Bone marrow (tissue), 2 donors: ENCODE results near the gene RNU6-9.
"Not testable (repeated sequence)": the region's sequence is repeated elsewhere in the genome, so short reads cannot be mapped to it uniquely, and the experiment has no call there.

Experiments used
- DNase-seq, 2 donors: peaks; one replicate each; lab custom pipeline; 2025; lab: John Stamatoyannopoulos, UW

RNU6-9 gene

DNA sequence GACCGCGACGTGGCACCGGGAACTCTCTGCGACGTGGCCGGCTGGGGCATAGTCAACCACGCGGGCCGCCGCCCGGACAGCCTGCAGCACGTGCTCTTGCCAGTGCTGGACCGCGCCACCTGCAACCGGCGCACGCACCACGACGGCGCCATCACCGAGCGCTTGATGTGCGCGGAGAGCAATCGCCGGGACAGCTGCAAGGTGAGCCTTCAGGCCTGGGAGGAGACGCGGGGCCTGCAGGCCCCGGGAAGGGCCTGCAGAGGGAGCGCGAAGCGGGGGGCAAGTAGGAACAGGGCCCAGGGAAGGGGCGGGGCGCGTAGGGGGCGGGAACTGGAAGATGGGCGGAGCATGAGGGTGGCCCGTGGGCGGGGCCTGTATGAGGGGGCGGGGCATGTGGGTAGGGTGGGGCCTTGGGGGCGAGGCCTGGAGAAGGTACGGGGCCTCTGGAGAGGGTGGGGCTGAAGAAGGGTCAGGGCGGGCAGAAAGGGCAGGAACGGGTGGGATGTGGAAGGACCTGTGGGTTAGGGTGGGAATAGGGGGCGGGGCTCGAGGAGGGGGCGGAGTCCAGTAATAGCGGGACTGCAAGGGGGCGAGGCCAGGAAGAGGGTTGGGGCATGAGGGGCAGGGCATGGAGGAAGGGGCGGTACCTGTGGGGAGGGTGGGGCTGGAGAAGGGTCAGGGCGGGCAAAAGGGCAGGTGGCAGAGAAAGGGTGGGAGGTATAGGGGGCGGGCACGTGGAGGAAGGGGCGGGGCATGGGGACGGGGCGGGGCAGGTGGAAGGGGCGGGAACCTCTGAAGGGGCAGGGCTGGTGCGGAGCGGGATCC lies 31.3 kb upstream of the RNU6-9 start:
- DNase-seq: peak; percentile 32 to 64

DNA sequence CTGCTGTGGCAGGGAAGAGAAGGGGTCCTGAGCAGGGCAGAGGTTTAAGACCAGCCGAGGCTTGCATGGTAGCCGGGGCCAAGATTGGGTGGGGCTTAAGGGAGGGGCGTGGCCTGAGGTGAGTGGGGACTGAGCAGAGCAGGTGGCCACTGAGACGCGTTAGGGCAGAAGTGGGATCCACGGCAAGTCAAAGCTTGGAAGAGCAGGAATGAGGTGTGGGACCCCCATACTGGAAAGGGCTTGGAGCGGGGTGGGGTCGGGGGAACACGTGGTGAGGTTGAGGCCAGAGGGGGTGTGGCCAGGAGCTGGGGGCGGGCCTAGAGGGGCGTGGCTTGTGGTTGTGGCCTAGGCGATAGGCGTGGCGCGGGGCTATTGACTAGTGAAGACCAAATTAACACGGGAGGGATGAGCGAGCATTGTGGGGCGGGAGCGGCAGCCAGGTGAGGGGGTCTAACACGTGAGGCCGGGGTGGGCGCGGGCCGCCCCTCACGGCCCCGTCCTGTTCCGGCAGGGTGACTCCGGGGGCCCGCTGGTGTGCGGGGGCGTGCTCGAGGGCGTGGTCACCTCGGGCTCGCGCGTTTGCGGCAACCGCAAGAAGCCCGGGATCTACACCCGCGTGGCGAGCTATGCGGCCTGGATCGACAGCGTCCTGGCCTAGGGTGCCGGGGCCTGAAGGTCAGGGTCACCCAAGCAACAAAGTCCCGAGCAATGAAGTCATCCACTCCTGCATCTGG lies 30.5 kb upstream of the RNU6-9 start:
- DNase-seq: peak in 1 of 2 donors; percentile 48

DNA sequence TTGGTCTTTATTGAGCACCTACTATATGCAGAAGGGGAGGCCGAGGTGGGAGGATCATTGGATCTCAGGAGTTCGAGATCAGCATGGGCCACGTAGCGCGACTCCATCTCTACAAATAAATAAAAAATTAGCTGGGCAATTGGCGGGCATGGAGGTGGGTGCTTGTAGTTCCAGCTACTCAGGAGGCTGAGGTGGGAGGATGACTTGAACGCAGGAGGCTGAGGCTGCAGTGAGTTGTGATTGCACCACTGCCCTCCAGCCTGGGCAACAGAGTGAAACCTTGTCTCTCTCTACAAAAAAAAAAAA lies 30.0 kb upstream of the RNU6-9 start:
- DNase-seq: no peak

DNA sequence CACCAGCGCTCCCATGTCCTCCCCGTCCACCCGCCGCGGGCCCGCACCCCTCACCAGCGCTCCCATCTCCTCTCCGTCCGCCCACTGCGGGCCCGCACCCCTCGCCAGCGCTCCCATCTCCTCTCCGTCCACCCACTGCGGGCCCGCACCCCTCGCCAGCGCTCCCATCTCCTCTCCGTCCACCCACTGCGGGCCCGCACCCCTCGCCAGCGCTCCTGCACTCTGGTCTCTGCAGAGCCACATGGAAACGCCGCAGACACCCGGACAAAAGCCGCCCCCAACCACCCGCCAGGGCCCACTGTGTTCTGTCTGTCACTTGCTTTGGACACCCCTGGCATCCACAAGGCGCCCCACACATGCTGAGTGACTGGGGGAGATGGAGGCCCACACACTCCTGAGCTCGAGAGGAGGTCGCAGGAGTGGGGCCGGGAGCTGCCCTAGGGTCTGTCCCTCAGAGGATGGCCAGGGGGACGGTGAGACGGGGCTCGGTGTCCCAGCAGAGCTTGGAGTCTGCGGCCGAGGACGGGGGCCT lies 26.4 kb upstream of the RNU6-9 start:
- DNase-seq: no peak

DNA sequence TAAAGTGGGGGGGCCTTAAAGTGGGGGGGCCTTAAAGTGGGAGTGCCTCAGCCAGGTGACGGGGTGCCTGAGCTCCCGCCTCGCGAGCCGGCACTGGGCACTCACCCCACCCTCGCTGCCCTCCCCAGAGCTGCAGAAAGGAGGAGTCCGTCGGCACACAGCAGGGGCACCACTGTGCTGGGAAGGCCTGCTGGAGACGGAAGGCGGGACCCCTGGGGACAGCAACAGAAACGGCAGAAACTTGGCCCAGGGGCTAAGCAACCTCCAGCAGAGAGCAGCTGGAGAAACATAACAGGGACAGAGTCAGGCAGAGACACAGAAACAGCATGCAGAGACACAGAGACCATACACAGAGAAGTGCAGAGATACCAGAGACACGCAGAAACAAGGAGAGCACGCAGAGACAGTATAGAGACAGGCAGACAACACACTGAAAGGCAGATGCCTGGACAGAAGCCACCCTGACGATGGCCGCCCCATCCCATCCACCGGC lies 25.9 kb upstream of the RNU6-9 start:
- no peak for DNase-seq

DNA sequence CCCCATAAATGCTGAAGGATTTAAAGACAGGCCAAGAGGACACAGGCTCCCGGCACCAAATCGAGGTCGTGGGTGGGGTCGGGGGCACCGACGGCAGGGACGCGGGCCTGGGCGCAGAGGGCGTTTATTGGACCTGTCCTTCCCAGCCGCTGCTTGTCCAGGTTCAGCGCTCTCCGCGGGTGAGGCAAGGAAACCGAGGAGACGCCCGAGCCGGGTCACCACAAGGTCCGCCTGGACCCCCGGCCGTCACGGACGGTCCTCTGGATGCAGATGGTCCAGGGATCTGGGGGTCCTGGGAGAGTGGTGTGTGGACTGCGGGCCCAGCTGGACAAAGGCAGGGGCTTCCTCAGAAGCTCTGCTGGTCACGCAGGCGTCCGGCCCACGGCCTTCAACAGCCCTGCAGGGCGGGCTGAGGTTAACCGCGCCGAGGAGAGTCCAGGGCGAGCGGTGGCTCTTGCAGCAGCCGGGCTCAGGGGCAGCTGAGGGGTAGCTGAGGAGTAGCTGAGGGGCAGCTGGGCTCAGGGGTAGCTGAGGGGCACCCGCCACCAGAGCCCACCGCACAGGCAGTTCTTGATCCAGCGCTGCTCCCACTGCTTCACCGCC lies 25.3 kb upstream of the RNU6-9 start:
- no peak for DNase-seq

DNA sequence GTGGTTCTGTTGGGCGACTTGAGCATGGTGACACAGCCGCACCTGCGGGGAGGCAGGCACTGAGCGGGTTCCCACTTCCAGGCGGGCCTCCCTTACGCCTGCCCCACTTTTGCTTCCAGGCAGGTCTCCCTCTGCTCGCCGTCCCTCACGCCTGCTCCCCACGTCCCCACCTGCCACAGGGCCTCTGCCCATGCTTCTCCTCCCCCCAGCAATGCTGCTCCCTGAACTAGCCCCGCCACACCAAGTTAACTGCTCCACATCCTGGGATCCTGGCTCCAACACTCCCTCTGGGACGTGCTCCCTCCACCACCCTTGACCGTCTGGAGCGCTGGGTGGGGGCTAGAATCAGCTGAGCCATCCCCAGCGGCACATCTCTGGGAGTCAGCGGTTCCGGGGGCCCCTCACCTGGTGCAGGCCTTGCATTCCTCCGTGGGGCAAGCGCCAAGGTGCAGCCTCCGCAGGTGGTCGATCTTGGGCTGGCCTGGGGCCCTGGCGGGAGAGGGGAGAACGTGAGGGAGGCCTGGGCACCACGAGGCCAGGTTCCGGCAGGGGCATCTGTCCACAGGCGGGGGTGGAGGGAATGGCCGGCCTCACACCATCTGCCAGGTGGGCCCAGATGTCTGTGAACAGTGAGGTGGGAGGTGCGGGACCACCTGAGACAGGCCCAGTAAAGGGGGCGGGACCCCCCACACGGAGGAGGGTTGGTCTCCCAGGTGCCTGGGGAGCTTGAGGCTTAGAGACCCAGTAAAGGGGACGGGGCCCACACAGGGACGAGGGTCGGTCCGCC lies 24.6 kb upstream of the RNU6-9 start:
- no peak for DNase-seq

DNA sequence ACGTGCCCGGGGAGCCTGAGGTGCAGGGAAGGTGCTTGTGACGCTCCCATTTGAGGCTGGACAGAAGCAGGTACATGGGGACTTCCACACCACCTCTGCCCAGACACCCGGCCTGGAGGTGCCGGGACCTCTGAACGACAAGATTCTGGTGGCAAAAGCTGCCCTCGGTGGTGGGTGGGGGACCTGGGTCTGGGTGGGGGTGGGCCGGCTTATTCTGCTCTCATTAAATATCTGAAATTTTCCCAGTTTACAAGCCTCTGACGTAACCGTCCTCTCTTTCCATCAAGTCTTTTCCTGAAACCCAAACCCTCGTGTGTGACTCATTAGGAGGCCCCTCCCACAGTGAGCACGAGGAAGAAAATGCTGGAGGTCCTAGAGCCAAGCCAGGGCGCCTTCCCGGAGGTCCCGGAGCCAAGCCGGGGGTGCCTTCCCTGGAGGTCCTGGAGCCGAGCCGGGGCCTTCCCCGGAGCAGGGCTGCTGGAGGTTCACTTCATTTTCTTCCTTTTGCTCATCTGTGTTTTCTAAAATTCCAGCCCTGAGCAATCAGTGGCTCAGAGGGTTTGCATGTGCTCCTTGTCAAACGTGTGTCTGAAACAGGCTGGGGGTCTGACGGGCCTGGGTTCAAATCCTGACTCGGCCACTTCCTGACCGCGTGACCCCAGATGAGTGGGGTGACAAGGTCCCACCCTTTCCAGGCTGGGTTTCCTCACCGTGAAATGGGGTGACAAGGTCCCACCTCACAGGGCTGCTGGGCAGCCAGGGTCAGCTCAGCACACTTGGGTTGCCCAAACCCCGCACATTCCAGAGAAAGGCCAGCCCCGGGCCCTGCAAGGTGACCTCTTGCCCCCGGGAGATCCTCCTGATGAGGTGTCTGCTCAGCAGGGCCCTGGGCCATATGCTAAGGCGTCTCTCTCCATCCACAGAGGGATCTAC lies 23.8 kb upstream of the RNU6-9 start:
- no peak for DNase-seq

DNA sequence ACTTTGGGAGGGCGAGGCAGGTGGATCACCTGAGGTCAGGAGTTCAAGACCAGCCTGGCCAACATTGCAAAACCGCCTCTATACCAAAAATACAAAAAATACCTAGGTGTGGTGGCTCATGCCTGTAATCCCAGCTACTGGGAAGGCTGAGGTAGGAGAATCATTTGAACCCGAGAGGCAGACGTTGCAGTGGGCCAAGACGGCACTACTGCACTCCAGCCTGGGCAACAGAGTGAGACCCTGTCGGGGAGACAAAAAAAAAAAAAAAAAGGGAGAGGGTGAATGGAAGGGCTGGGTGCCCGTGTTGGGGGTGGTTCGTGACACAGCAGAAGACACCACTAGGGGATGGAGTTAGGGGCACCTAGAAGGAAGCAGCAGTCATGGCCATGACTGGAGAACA lies 23.0 kb upstream of the RNU6-9 start:
- DNase-seq: no peak

DNA sequence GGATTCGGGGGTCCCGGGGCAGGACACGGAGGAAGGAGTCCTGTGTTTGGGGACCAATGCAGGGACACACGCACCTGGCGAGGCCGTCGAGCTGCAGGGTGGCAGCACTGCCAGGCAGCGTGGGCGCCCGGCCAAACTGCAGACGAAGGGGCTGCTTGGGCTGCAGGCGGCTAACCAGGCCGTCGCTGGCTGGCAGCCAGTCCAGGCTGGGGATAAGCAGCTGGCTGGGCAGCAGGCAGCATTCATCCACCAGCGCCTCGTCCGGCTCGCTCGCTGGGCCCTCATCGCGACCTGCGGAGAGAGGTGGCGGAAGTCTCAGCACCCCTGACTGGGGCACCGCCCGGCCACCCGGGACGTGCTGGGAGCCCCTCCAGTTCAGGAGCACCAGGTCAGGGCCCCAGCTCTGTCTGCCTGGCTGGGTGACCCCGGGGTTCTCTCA lies 22.3 kb upstream of the RNU6-9 start:
- no peak for DNase-seq

DNA sequence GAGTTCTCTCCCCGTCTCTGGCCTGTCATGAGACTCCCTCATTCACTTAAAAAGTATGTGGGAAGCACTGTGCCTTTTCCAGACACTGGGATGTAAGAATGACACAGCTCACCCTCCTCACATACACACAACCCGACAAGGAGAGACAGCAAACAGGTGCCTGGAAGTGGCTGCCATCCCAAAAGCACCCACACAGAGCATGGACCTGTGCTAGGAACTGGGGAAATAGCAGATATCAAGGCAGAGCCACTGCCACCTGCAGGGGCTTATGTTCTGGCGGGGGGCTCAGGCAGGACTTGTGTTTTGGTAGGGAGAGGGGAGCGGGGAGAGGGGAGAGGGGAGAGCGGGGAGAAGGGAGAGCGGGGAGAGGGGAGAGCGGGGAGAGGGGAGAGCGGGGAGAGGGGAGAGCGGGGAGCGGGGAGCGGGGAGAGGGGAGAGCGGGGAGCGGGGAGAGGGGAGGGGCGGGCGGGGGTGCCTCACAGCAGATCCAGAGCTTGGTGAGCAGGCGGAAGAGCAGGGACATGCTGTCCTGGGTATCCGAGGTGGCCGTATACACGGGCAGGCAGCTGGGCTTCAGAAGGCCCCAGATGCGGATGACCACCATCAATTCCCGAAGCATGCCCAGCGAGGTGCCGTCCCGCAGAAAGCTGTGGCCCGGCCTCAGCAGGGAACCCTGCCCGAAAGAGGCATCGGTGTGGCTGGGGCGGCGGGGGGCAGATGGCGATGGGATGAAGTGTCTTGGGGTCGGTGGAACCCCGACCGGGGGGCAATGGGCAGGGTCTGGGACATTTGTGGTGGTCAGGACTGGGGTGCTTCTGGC lies 21.6 kb upstream of the RNU6-9 start:
- no peak for DNase-seq

DNA sequence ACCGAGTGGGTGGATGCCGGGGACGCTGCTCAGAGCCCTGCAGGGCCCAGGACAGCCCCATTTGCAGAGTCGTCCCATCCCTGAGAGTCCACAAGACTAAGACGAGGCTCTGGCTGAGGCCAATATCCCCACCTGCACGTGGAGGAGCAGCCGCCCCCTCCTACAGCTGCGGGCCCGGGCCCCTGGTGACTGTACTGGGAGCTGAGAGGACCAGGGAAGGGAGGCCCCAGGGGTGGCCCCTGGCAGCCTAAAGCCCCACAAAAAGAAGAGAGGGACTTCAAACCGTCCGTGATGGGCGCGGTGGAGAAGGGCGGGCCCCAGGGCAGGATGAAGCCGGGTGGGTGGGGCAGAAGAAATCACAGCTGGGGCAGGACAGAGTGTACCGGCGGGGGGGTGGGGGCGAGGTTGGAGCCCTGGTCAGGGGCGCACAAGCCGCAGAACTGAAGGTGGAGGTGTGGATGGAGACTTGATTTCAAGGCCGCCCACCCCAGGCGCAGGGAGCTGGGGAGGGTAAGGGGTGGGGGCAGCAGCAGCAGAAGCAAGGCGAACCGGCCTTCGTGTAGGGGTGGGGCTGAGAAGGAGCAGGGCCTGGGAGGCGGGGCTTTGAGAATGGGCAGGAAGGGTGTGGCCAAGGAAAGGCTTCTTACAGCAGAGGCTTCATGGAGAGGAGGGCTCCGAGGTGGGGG lies 20.9 kb upstream of the RNU6-9 start:
- DNase-seq: peak; percentile 21 to 26

DNA sequence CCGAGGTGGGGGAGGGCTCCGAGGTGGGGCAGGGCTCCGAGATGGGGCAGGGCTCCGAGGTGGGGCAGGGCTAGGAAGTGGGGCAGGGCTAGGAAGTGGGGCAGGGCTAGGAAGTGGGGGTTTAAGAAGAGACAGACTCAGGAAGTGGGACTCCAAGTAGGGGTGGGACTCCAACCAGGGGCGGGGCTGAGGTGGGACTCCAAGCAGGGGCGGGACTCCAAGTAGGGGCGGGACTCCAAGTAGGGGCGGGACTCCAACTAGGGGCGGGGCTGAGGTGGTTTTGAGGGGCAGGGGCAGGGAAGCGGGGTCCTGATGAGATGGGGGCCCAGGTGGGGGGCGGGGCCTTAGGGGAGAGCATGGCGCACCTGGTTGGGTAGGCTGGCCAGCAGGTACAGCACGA lies 20.2 kb upstream of the RNU6-9 start:
- DNase-seq: peak in 1 of 2 donors; percentile 28

DNA sequence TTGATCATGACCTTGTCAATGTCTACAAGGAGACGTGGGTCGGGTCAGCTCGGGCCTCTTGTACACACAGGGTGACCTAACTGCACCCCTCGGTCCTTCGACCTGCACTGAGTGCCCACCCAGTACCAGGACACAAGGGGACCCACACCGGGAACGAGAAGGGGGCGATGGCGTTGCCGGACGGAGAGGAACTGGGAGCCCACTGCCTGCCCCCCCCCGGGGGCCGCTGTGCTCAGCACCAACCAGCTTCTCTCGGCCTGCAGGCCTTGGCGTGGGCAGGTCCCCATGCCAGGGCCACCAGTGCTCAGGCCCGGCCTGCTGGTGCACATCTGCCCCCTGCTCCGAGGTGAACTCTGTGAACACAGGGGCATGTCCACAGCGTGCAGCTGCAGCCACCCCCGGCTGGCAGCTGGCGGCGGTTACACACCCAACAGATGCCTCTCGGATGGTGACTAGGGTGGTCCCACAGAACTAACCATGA lies 19.7 kb upstream of the RNU6-9 start:
- DNase-seq: no peak

DNA sequence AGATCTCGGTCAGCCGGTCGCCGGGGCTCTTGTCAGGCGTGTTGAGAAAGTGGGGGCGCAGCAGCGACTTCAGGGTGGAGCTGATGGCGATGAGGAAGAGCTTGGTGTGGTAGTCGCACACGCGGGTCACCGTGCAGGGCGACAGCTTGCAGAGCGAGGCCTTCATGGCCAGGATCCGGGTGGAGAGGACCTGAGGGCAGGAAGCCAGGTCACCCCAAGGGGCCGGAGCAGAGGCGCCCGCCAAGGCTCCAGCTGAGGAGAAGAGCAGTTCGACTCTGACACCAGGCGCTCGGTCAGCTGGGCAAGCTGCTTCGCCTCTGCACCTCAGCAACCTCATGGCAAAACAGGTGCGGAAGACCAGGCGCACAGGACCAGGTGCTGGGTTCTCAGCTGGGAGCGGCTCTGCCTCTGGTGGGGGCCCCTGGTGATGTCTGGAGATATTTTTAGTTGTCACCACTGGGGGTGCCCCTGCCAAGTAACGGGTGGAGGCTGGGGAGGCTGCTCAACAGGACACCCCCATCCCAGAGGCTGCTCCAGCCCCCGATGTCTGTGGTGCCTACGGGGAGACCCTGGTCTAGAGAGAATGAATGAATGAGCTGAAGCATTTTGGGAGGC lies 17.9 kb upstream of the RNU6-9 start:
- no peak for DNase-seq

DNA sequence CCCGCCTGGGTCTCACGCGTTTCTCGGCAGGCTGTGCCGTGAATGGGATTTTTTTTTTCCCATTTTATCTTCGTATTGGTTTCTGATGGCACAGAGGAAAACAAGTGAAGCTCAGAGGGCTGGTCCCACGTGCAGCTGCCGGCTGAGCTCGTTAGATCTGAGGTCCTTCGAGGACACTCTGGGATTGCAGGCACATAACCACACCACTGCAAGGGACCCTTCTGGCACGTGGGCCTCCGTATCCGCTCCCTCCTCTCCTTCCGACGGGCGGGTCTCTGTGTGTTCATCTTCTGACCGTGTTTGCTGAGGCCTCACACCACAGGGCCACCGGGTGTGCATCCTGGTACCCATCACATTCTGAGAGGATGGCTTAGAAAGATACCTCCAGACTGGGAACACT lies 17.2 kb upstream of the RNU6-9 start:
- DNase-seq: no peak

DNA sequence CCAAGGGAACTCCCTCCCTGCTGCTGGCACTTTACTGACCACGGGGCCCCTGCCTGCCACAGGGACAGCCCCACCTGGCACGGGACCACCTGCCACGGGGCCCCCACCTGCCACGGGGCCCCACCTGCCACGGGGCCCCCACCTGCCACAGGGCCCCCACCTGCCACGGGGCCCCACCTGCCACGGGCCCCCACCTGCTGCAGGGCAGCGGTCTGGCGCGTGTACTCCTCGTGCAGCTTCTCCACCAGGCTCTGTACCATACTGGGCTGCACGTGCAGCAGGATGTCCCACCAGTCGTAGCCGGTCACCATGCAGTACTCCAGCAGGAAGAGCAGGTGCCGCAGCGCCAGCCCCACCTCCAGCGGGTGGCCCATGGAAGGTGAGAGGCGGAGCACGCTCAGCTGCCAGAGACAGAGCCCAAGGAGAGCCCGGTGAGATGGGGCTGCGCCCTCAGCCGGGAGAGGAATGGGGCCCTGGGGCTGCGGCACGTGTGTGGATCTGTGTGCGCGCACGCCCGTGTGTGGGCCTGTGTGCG lies 16.4 kb upstream of the RNU6-9 start:
- DNase-seq: no peak

DNA sequence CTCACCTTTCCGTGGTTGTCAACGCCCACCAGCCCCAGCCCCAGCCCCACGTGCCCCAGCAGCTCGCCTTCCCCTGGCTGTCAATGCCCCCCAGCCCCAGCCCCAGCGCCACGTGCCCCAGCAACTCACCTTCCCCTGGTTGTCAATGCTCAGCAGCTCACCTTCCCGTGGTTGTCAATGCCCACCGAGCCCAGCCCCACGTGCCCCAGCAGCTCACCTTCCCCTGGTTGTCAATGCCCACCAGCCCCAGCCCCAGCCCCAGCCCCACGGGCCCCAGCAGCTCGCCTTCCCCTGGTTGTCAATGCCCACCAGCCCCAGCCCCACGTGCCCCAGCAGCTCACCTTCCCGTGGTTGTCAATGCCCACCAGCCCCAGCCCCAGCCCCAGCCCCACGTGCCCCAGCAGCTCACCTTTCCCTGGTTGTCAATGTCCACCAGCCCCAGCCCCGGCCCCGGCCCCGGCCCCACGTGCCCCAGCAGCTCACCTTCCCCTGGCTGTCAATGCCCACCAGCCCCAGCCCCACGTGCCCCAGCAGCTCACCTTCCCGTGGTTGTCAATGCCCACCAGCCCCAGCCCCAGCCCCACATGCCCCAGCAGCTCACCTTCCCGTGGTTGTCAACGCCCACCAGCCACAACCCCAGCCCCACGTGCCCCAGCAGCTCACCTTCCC lies 15.2 kb upstream of the RNU6-9 start:
- not testable (repeated sequence) for DNase-seq
